C4-2B (cell line): Measurements from ENCODE around the gene IL18RAP.

Experiments used
- ZFX ChIP-seq: fragments of 450-650 bp; IDR thresholded peaks from 2 replicates; pipeline ENCODE4 v1.6.1; 2017
- TF ChIP-seq, protein P1 (sequence below): fragments of 450-650 bp; conservative IDR thresholded peaks from 2 replicates; pipeline ENCODE4 v1.5.1; 2017; ENCODE audit warnings: mild to moderate bottlenecking

DNA sequence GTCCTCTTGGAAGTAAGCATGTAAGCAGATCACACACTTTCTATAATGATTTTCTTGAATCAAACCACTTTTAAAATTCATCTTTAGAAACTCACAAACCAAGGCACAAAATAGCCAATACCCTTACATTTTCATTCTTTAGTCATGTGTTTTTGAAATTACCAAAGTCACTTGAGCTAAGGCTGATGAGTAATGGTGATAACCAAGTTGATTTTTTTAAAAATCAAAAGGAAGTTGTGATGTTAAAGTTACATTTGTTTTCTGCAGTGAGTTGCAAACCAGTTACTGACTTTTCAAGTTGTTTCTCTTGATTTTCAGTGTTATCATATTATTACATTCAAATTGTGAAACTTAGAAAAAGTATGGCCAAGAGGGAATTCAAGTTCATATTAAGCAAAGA lies 21.5 kb upstream of the IL18RAP start:
- TF ChIP-seq, protein P1, sequence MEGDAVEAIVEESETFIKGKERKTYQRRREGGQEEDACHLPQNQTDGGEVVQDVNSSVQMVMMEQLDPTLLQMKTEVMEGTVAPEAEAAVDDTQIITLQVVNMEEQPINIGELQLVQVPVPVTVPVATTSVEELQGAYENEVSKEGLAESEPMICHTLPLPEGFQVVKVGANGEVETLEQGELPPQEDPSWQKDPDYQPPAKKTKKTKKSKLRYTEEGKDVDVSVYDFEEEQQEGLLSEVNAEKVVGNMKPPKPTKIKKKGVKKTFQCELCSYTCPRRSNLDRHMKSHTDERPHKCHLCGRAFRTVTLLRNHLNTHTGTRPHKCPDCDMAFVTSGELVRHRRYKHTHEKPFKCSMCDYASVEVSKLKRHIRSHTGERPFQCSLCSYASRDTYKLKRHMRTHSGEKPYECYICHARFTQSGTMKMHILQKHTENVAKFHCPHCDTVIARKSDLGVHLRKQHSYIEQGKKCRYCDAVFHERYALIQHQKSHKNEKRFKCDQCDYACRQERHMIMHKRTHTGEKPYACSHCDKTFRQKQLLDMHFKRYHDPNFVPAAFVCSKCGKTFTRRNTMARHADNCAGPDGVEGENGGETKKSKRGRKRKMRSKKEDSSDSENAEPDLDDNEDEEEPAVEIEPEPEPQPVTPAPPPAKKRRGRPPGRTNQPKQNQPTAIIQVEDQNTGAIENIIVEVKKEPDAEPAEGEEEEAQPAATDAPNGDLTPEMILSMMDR: no peak
- TF ChIP-seq ZFX: no peak
